Astrocyte of the cerebellum (primary cell): ENCODE data around the gene CCDC91.

ENCODE experiments used
- DNase-seq: peaks from one replicate; pipeline ENCODE4 v3.0.0-alpha.2; 2011; ENCODE audit warnings: low read depth
- H3K4me3 ChIP-seq: 2 replicates; pipeline ENCODE4 v1.5.1; 2011; ENCODE audit warnings: mild to moderate bottlenecking, low read depth, low read length, moderate library complexity
- CTCF ChIP-seq: IDR thresholded peaks from 2 replicates; pipeline ENCODE4 v1.5.1; 2012; ENCODE audit warnings: low read length, low read depth, moderate library complexity, mild to moderate bottlenecking; ENCODE audit errors: missing control alignments
- in situ Hi-C: cut with HindIII; loops from 2 replicates; pipeline ENCODE4 v1.10.0; 2017; ENCODE audit warnings: low sequenced_read_pairs

Gene CCDC91

GRCh38 chr12:28242496-28243309 is 52.4 kb downstream of the CCDC91 start:
- TF ChIP-seq CTCF, result no peak
- no peak overlapping the region for H3K4me3 ChIP-seq
- in situ Hi-C loops, result no loop called here
- DNase-seq, result no peak

GRCh38 chr12:28243310-28243633 is 53.0 kb downstream of the CCDC91 start:
- DNase-seq, result no peak
- H3K4me3 ChIP-seq, result no peak overlapping the region
- TF ChIP-seq CTCF, result no peak
- in situ Hi-C loops, result no loop called here

GRCh38 chr12:28247806-28248205 is 57.5 kb downstream of the CCDC91 start:
- TF ChIP-seq CTCF, result no peak
- in situ Hi-C loops, result no loop called here
- no peak overlapping the region for H3K4me3 ChIP-seq
- no peak for DNase-seq

GRCh38 chr12:28248555-28249145 is 58.4 kb downstream of the CCDC91 start:
- in situ Hi-C loops, result no loop called here
- H3K4me3 ChIP-seq, result no peak overlapping the region

GRCh38 chr12:28253161-28253641 is 62.9 kb downstream of the CCDC91 start:
- in situ Hi-C loops, result no loop called here
- H3K4me3 ChIP-seq, result no peak overlapping the region
- TF ChIP-seq CTCF, result no peak
- no peak for DNase-seq

More at GRCh38 chr12:28248555-28249145, 58.4 kb downstream of the CCDC91 start:
- DNase-seq, result no peak
- no peak for TF ChIP-seq CTCF

- in situ Hi-C loops, result no loop called here
- DNase-seq, result no peak
- no peak for TF ChIP-seq CTCF
- no peak overlapping the region for H3K4me3 ChIP-seq
Observed at GRCh38 chr12:28257411-28257810, 67.2 kb downstream of the CCDC91 start.
